Upper lobe of left lung (tissue), 6 donors: ENCODE data around the gene MAN2A1. TPM values are rescaled to one million over a fixed set of nuclear protein-coding genes. Genes with fewer than 3 reads are reported as not detected.

ENCODE experiments used
- ATAC-seq, 2 donors: fragments of 200-7000 bp; cut with Tn5 transposase; one replicate each; pipeline ENCODE4 v1.9.1; 2022; ENCODE audit warnings: mild to moderate bottlenecking in 2 of 2, moderate library complexity in 2 of 2; ENCODE audit not compliant: low FRiP score in 2 of 2
- DNase-seq, 2 donors: peaks; one replicate each; pipeline ENCODE4 v3.0.0-alpha.2; 2019 to 2020
- H3K27ac ChIP-seq, 4 donors: fragments of 200-600 bp; sonication (generic); one replicate each; pipeline ENCODE4 v1.5.1; 2016 to 2019
- H3K27me3 ChIP-seq, 4 donors: fragments of 200-600 bp; sonication (generic); one replicate each; pipeline ENCODE4 v1.5.1; 2017 to 2019
- H3K36me3 ChIP-seq, 4 donors: fragments of 200-600 bp; sonication (generic); one replicate each; pipeline ENCODE4 v1.5.1; 2016 to 2019
- H3K4me1 ChIP-seq, 4 donors: fragments of 200-600 bp; sonication (generic); one replicate each; pipeline ENCODE4 v1.5.1; 2018 to 2019
- H3K4me3 ChIP-seq, 4 donors: fragments of 200-600 bp; sonication (generic); one replicate each; pipeline ENCODE4 v1.5.1; 2017 to 2019; ENCODE audit warnings: mild to moderate bottlenecking in 2 of 4, moderate library complexity in 1 of 4
- H3K9me3 ChIP-seq, 4 donors: fragments of 200-600 bp; sonication (generic); one replicate each; pipeline ENCODE4 v1.5.1; 2018 to 2019
- CTCF ChIP-seq, 6 experiments: fragments of 450-650 bp in 4 of 6; fragments of 200-600 bp in 2 of 6; sonication (generic) in 2 of 6; IDR thresholded peaks; one replicate each; pipeline ENCODE4 v1.5.1; 2016 to 2019; ENCODE audit warnings: antibody characterized with exemption in 6 of 6
- EP300 ChIP-seq, 4 donors: sonication (generic); formaldehyde crosslinking; IDR thresholded peaks; one replicate each; pipeline ENCODE4 v1.5.1; 2017; ENCODE audit warnings: antibody characterized with exemption in 4 of 4, control low read depth in 2 of 4
- POLR2A ChIP-seq, 4 donors: fragments of 450-650 bp; IDR thresholded peaks; one replicate each; pipeline ENCODE4 v1.5.1; 2016 to 2017; ENCODE audit warnings: antibody characterized with exemption in 4 of 4, mild to moderate bottlenecking in 2 of 4
- POLR2AphosphoS5 ChIP-seq, 2 donors: sonication (generic); formaldehyde crosslinking; IDR thresholded peaks; one replicate each; pipeline ENCODE4 v1.5.1; 2017; ENCODE audit warnings: antibody characterized with exemption in 2 of 2
- WGBS, 2 donors: methylation state at CpG; one replicate each; pipeline ENCODE4 v1.1.5; 2017 to 2018; 5-methylcytosine and 5-hydroxymethylcytosine counted together
- total RNA-seq, 6 donors: library from RNA; depleted of rRNA in 4 of 6; stranded (reverse); fragments of >200 nt in 4 of 6; gene quantifications; one replicate each; pipeline versions ENCODE4 v1.1.0 to v1.2.1, GENCODE V29; 2016 to 2021
- donor health status: DM: no; HTN: no; CAD: no; lungs with moderate emphysema.
- donor health status: DM: no; HTN: yes; CAD: no; lungs with severe emphysema.

MAN2A1 gene
- total RNA-seq, 6 donors from 2014 or later = 23.0 to 48.2 (median 40.0) TPM

DNA sequence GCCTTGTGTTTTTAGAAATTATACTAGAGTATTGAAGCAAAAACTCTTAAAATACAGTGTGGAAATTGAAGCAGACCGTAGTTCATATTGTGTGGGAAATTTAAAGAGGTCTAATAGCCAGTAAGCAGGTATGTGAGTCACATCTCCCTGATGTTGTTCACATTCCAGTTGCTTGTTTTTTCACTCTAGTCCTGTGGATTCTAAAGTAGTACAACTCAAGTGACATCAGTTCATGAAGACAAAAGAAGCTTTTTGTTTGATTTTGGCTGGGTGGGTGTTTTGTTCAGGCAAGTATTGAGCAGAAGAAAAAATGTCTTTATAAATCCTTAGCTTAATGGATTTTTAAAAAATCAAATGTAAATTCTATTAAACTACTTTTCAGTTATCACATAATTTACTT, 216.2 kb downstream of the MAN2A1 start:
- DNase-seq = no peak

GRCh38 chr5:109907189-109907588, 217.5 kb downstream of the MAN2A1 start:
- DNase-seq (no peak), ATAC-seq (peak in 1 of 2 donors; percentile 68)
- Histone ChIP-seq H3K4me3 (no peak overlapping the region), H3K36me3 (no peaks in the 10 kb centered on the region), H3K9me3 (no peaks in the 10 kb centered on the region), H3K4me1 (no peaks in the 10 kb centered on the region), H3K27me3 (no peaks in the 10 kb centered on the region), H3K27ac (no peak overlapping the region)
- 82 to 91% methylated on average over 3 of the region's 3 CpGs for WGBS, 2 donors
- no peak for TF ChIP-seq EP300 (IDR thresholded peaks at IDR 0.05)
- TF ChIP-seq POLR2AphosphoS5 (IDR thresholded peaks at IDR 0.05) = no peak
- no peak for TF ChIP-seq POLR2A (IDR thresholded peaks at IDR 0.05)
- TF ChIP-seq CTCF (IDR thresholded peaks at IDR 0.05) = no peak

More for the DNA sequence above, 216.2 kb downstream of the MAN2A1 start:
- Histone ChIP-seq H3K4me3 (no peak overlapping the region), H3K36me3 (no peaks in the 10 kb centered on the region), H3K4me1 (no peaks in the 10 kb centered on the region), H3K27ac (no peak overlapping the region), H3K9me3 (no peaks in the 10 kb centered on the region), H3K27me3 (no peaks in the 10 kb centered on the region)
- WGBS, 2 donors = 65 to 86% methylated on average over 1 of the region's 1 CpG
- ATAC-seq = no peak
- TF ChIP-seq CTCF (IDR thresholded peaks at IDR 0.05) = no peak
- TF ChIP-seq EP300 (IDR thresholded peaks at IDR 0.05) = no peak
- no peak for TF ChIP-seq POLR2A (IDR thresholded peaks at IDR 0.05)
- TF ChIP-seq POLR2AphosphoS5 (IDR thresholded peaks at IDR 0.05) = no peak

- WGBS, 2 donors = 83 to 89% methylated on average over 2 of the region's 2 CpGs
- Histone ChIP-seq H3K4me1 (no peaks in the 10 kb centered on the region), H3K27ac (no peak overlapping the region), H3K27me3 (no peaks in the 10 kb centered on the region), H3K9me3 (no peaks in the 10 kb centered on the region), H3K4me3 (no peak overlapping the region), H3K36me3 (no peaks in the 10 kb centered on the region)
- DNase-seq = no peak
- TF ChIP-seq POLR2AphosphoS5 (IDR thresholded peaks at IDR 0.05) = no peak
- TF ChIP-seq POLR2A (IDR thresholded peaks at IDR 0.05) = no peak
- TF ChIP-seq CTCF (IDR thresholded peaks at IDR 0.05) = no peak
- TF ChIP-seq EP300 (IDR thresholded peaks at IDR 0.05) = no peak
- peak in 1 of 2 donors; percentile 59 for ATAC-seq
Measured at GRCh38 chr5:109907731-109908130, 218.0 kb downstream of the MAN2A1 start.

GRCh38 chr5:109908366-109908765, 218.6 kb downstream of the MAN2A1 start:
- TF ChIP-seq EP300 (IDR thresholded peaks at IDR 0.05) (no peak), POLR2A (IDR thresholded peaks at IDR 0.05) (no peak), CTCF (IDR thresholded peaks at IDR 0.05) (no peak), POLR2AphosphoS5 (IDR thresholded peaks at IDR 0.05) (no peak)
- Histone ChIP-seq H3K27me3 (no peaks in the 10 kb centered on the region), H3K27ac (no peak overlapping the region), H3K36me3 (no peaks in the 10 kb centered on the region), H3K4me1 (no peaks in the 10 kb centered on the region), H3K4me3 (no peak overlapping the region), H3K9me3 (no peaks in the 10 kb centered on the region)
- WGBS, 2 donors = 88 to 93% methylated on average over 3 of the region's 3 CpGs
- DNase-seq (no peak), ATAC-seq (no peak)

DNA sequence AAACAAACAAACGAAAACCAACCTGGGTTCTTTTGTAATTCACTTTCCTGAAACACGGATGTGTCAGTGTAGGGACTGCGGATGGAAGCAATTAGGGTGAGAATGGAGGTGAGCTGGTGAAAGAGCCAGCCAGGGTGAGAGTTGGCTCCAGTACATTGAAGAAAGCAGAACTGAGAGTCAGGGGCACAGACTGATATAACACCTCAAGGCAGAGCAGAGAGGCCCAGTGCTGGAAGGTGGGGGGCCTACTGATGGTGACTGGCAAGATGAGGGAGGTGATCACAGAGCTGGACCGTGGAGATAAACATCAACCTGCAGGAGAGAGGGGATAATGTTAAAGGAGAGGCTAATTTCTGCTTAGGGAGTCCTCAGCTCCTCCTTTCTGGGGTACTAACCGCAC, 221.1 kb downstream of the MAN2A1 start:
- WGBS, 2 donors = 78 to 86% methylated on average over 5 of the region's 5 CpGs
- H3K4me1 ChIP-seq = no peaks in the 10 kb centered on the region
- H3K4me3 ChIP-seq = no peak overlapping the region
- no peak for ATAC-seq
- H3K27ac ChIP-seq = no peak overlapping the region
- no peaks in the 10 kb centered on the region for H3K36me3 ChIP-seq
- no peak for TF ChIP-seq CTCF (IDR thresholded peaks at IDR 0.05)
- TF ChIP-seq EP300 (IDR thresholded peaks at IDR 0.05) = no peak
- no peak for TF ChIP-seq POLR2A (IDR thresholded peaks at IDR 0.05)
- no peak for TF ChIP-seq POLR2AphosphoS5 (IDR thresholded peaks at IDR 0.05)
- H3K9me3 ChIP-seq = no peaks in the 10 kb centered on the region
- DNase-seq = no peak
- no peaks in the 10 kb centered on the region for H3K27me3 ChIP-seq
